Mesendoderm (in vitro differentiated cells): ENCODE measurements around the gene ZDHHC7.

Experiments used
- DNase-seq: peaks from one replicate; pipeline ENCODE4 v3.0.0; 2013
- H2AK5ac ChIP-seq: 2 replicates; pipeline ENCODE4 v1.6.1; 2013; ENCODE audit warnings: low read length, inconsistent platforms
- H2BK120ac ChIP-seq: 2 replicates; pipeline ENCODE4 v1.6.1; 2013; ENCODE audit warnings: low read depth, mild to moderate bottlenecking, low read length, moderate library complexity, mixed read lengths
- H2BK15ac ChIP-seq: replicated peaks from 2 replicates; pipeline ENCODE4 v1.6.1; 2013; ENCODE audit warnings: low read depth, mild to moderate bottlenecking, moderate library complexity
- H2BK5ac ChIP-seq: 2 replicates; pipeline ENCODE4 v1.6.1; 2013; ENCODE audit warnings: low read length, inconsistent platforms
- H3K18ac ChIP-seq: 2 replicates; pipeline ENCODE4 v1.6.1; 2013; ENCODE audit warnings: mild to moderate bottlenecking, low read length, mixed read lengths
- H3K23ac ChIP-seq: one replicate; pipeline ENCODE4 v1.6.1; 2013; ENCODE audit warnings: low read length
- H3K27ac ChIP-seq: 2 replicates; pipeline ENCODE4 v1.5.1; 2013; ENCODE audit warnings: low read depth, mild to moderate bottlenecking, inconsistent platforms, low read length, moderate library complexity
- H3K27me3 ChIP-seq: 2 replicates; pipeline ENCODE4 v1.6.1; 2013; ENCODE audit warnings: low read length, control low read depth, mild to moderate bottlenecking, inconsistent platforms; ENCODE audit not compliant: insufficient read depth, poor library complexity
- H3K36me3 ChIP-seq: 2 replicates; pipeline ENCODE4 v1.6.1; 2013; ENCODE audit warnings: low read length, inconsistent platforms; ENCODE audit not compliant: control insufficient read depth, insufficient read depth
- H3K4ac ChIP-seq: one replicate; pipeline ENCODE4 v1.6.1; 2013; ENCODE audit warnings: low read depth, mild to moderate bottlenecking, low read length, moderate library complexity
- H3K4me1 ChIP-seq: 2 replicates; pipeline ENCODE4 v1.6.1; 2013; ENCODE audit warnings: low read depth, low read length, inconsistent platforms; ENCODE audit not compliant: control insufficient read depth
- H3K4me2 ChIP-seq: 2 replicates; pipeline ENCODE4 v1.6.1; 2013; ENCODE audit warnings: low read length
- H3K4me3 ChIP-seq: 2 replicates; pipeline ENCODE4 v1.5.1; 2013; ENCODE audit warnings: mild to moderate bottlenecking, low read length
- H3K56ac ChIP-seq: one replicate; pipeline ENCODE4 v1.6.1; 2013; ENCODE audit warnings: low read length
- H3K79me1 ChIP-seq: 2 replicates; pipeline ENCODE4 v1.6.1; 2013; ENCODE audit warnings: low read length, inconsistent platforms
- H3K79me2 ChIP-seq: 2 replicates; pipeline ENCODE4 v1.6.1; 2013; ENCODE audit warnings: mild to moderate bottlenecking, low read length; ENCODE audit not compliant: control insufficient read depth, insufficient read depth
- H3K9ac ChIP-seq: 2 replicates; pipeline ENCODE4 v1.6.1; 2013; ENCODE audit warnings: low read length, inconsistent platforms
- H4K5ac ChIP-seq: one replicate; pipeline ENCODE4 v1.6.1; 2013; ENCODE audit warnings: low read length
- H4K8ac ChIP-seq: one replicate; pipeline ENCODE4 v1.6.1; 2013; ENCODE audit warnings: low read depth, mild to moderate bottlenecking, control low read depth, low read length, moderate library complexity
- WGBS: extraction: QIAGEN DNeasy Blood & Tissue Kit; methylation state at CpG from one replicate; pipeline ENCODE4 v1.1.7; 2013; ENCODE audit warnings: low lambda C conversion rate, missing lambda C conversion rate; ENCODE audit not compliant: insufficient coverage; ENCODE audit errors: extremely low coverage; 5-methylcytosine and 5-hydroxymethylcytosine counted together

Gene ZDHHC7

GRCh38 chr16:84947996-84948850 lies 63.1 kb downstream of the ZDHHC7 start:
- no peaks in the 10 kb centered on the region for H3K79me2 ChIP-seq

GRCh38 chr16:84947022-84947421 lies 64.3 kb downstream of the ZDHHC7 start:
- WGBS = no CpG with 5 or more reads among the region's 9 CpGs
- H3K4me3 ChIP-seq = no peak overlapping the region
- H3K4me1 ChIP-seq = no peaks in the 10 kb centered on the region
- H2BK15ac ChIP-seq = no peak overlapping the region
- H3K56ac ChIP-seq = no peak overlapping the region
- H3K79me1 ChIP-seq = no peaks in the 10 kb centered on the region
- no peak overlapping the region for H4K8ac ChIP-seq
- no peak overlapping the region for H2BK5ac ChIP-seq
- no peak overlapping the region for H2AK5ac ChIP-seq
- no peak overlapping the region for H2BK120ac ChIP-seq
- H3K36me3 ChIP-seq = no peaks in the 10 kb centered on the region
- H3K4ac ChIP-seq = no peak overlapping the region
- H3K4me2 ChIP-seq = no peak overlapping the region
- H3K79me2 ChIP-seq = no peaks in the 10 kb centered on the region
- no peaks in the 10 kb centered on the region for H3K27me3 ChIP-seq
- H4K5ac ChIP-seq = no peak overlapping the region
- H3K27ac ChIP-seq = no peak overlapping the region
- H3K23ac ChIP-seq = no peak overlapping the region
- DNase-seq = no peak
- no peak overlapping the region for H3K9ac ChIP-seq
- no peak overlapping the region for H3K18ac ChIP-seq

More at GRCh38 chr16:84947996-84948850, 63.1 kb downstream of the ZDHHC7 start:
- Histone ChIP-seq H3K18ac (no peak overlapping the region), H3K79me1 (no peaks in the 10 kb centered on the region), H4K8ac (no peak overlapping the region), H3K4me1 (no peaks in the 10 kb centered on the region), H3K4me2 (no peak overlapping the region), H3K4ac (no peak overlapping the region), H3K27me3 (no peaks in the 10 kb centered on the region), H3K9ac (no peak overlapping the region), H3K36me3 (no peaks in the 10 kb centered on the region), H3K27ac (no peak overlapping the region), H3K23ac (no peak overlapping the region), H2BK15ac (no peak overlapping the region), H4K5ac (no peak overlapping the region), H3K56ac (no peak overlapping the region), H3K4me3 (no peak overlapping the region), H2AK5ac (no peak overlapping the region), H2BK120ac (no peak overlapping the region), H2BK5ac (no peak overlapping the region)
- no CpG with 5 or more reads among the region's 27 CpGs for WGBS
- no peak for DNase-seq

GRCh38 chr16:84943620-84944019 lies 67.7 kb downstream of the ZDHHC7 start:
- no peak overlapping the region for H3K9ac ChIP-seq
- no peak overlapping the region for H2BK120ac ChIP-seq
- no peak overlapping the region for H2AK5ac ChIP-seq

GRCh38 chr16:84942786-84943185 lies 68.5 kb downstream of the ZDHHC7 start:
- H3K4me1 ChIP-seq = no peaks in the 10 kb centered on the region
- H3K79me2 ChIP-seq = no peaks in the 10 kb centered on the region
- H3K27ac ChIP-seq = no peak overlapping the region
- no peak overlapping the region for H2AK5ac ChIP-seq
- no peaks in the 10 kb centered on the region for H3K27me3 ChIP-seq
- no peaks in the 10 kb centered on the region for H3K79me1 ChIP-seq
- no peaks in the 10 kb centered on the region for H3K36me3 ChIP-seq
- H3K18ac ChIP-seq = no peak overlapping the region
- no peak overlapping the region for H4K5ac ChIP-seq
- H3K4me2 ChIP-seq = no peak overlapping the region
- H3K23ac ChIP-seq = no peak overlapping the region
- no peak overlapping the region for H3K4me3 ChIP-seq
- no peak overlapping the region for H2BK15ac ChIP-seq
- no peak overlapping the region for H3K4ac ChIP-seq
- no peak overlapping the region for H2BK5ac ChIP-seq
- no peak overlapping the region for H3K9ac ChIP-seq
- no peak overlapping the region for H4K8ac ChIP-seq
- H2BK120ac ChIP-seq = no peak overlapping the region
- no peak for DNase-seq
- H3K56ac ChIP-seq = no peak overlapping the region
- WGBS = no CpG with 5 or more reads among the region's 4 CpGs

More at GRCh38 chr16:84943620-84944019, 67.7 kb downstream of the ZDHHC7 start:
- H3K4ac ChIP-seq = no peak overlapping the region
- H3K79me2 ChIP-seq = no peaks in the 10 kb centered on the region
- no peak overlapping the region for H3K4me2 ChIP-seq
- no peak overlapping the region for H4K8ac ChIP-seq
- H3K36me3 ChIP-seq = no peaks in the 10 kb centered on the region
- no peak overlapping the region for H4K5ac ChIP-seq
- H3K27me3 ChIP-seq = no peaks in the 10 kb centered on the region
- H3K4me1 ChIP-seq = no peaks in the 10 kb centered on the region
- H2BK5ac ChIP-seq = no peak overlapping the region
- H2BK15ac ChIP-seq = no peak overlapping the region
- WGBS = no CpG with 5 or more reads among the region's 4 CpGs
- no peaks in the 10 kb centered on the region for H3K79me1 ChIP-seq
- DNase-seq = no peak
- no peak overlapping the region for H3K18ac ChIP-seq
- H3K27ac ChIP-seq = no peak overlapping the region
- H3K56ac ChIP-seq = no peak overlapping the region
- no peak overlapping the region for H3K23ac ChIP-seq
- no peak overlapping the region for H3K4me3 ChIP-seq

- Histone ChIP-seq H3K9ac (no peak overlapping the region), H2AK5ac (no peak overlapping the region), H3K18ac (no peak overlapping the region), H4K8ac (no peak overlapping the region), H3K4me3 (no peak overlapping the region), H3K27me3 (no peaks in the 10 kb centered on the region), H4K5ac (no peak overlapping the region), H3K79me1 (no peaks in the 10 kb centered on the region), H3K56ac (no peak overlapping the region), H3K79me2 (no peaks in the 10 kb centered on the region), H3K23ac (no peak overlapping the region), H3K4ac (no peak overlapping the region), H3K4me1 (no peaks in the 10 kb centered on the region), H2BK5ac (no peak overlapping the region), H2BK15ac (no peak overlapping the region), H3K4me2 (no peak overlapping the region), H2BK120ac (no peak overlapping the region), H3K27ac (no peak overlapping the region), H3K36me3 (no peaks in the 10 kb centered on the region)
- DNase-seq = peak; percentile 45
- no CpG with 5 or more reads among the region's 10 CpGs for WGBS
Measured at GRCh38 chr16:84941921-84942320, 69.4 kb downstream of the ZDHHC7 start.
